ENCODE data around the gene USP48. TPM values are rescaled to one million over a fixed set of nuclear protein-coding genes. Genes with fewer than 3 reads are reported as not detected.

The USP48 gene
- total and polyA plus RNA-seq, 2 of the 13 experiments (the other 11 are each of a cell fraction or from before 2014, with no cell fraction given) = 30.4 to 30.7 TPM

GRCh38 chr1:21824926-21825325 lies 42.0 kb upstream of the USP48 start:
- in situ Hi-C loops (cut with HindIII; ENCODE audit: extremely low pct_ligation_motif_present, low pct_unique_long_range_greater_than_20kb) (no loop called here), intact Hi-C loops (cut with micrococcal nuclease; ENCODE audit: unreplicated experiment) (no loop called here)
- no peak overlapping the region for H3K27ac ChIP-seq (ENCODE audit: extremely low read length, insufficient read depth, low read length)
- TF ChIP-seq SETDB1 (CRISPR knock-in tag; IDR thresholded peaks at IDR 0.05; ENCODE audit: borderline replicate concordance) = no peak
- no peak for TF ChIP-seq CBFB (CRISPR knock-in tag; IDR thresholded peaks at IDR 0.05)
- no peak for TF ChIP-seq ZNF589 (CRISPR knock-in tag; conservative IDR thresholded peaks at IDR 0.05)
- TF ChIP-seq E2F2 (CRISPR knock-in tag; IDR thresholded peaks at IDR 0.05; ENCODE audit: borderline replicate concordance) = no peak
- H2AFZ ChIP-seq (ENCODE audit: low read length) = no peak overlapping the region
- FAIRE-seq (no peak), DNase-seq (ENCODE audit: low spot score) (no peak), ATAC-seq (no peak)
- ChIA-PET POLR2A (no interaction called here), CTCF (ENCODE audit: low intra/inter-chr PET ratio, low total read pairs) (no interaction called here)
- no peak overlapping the region for H3K9ac ChIP-seq (ENCODE audit: insufficient read depth, low read depth, low read length)
- H3K4me3 ChIP-seq (replicated peaks in 1 of 3; ENCODE audit: insufficient read depth in 1 of 3, low read depth in 2 of 3, low read length in 3 of 3) = no peak overlapping the region
- H3K79me2 ChIP-seq (ENCODE audit: insufficient read depth, low read length) = no peaks in the 10 kb centered on the region
- no TSS peak for BruUV-seq (replicated peaks)
- H4K20me1 ChIP-seq (ENCODE audit: insufficient read depth, low read length) = no peaks in the 10 kb centered on the region
- H3K4me1 ChIP-seq (ENCODE audit: insufficient read depth, low read length) = no peaks in the 10 kb centered on the region
- no peaks in the 10 kb centered on the region for H3K27me3 ChIP-seq (ENCODE audit: control insufficient read depth in 1 of 2, insufficient read depth in 2 of 2, low read length in 2 of 2)
- no peaks in the 10 kb centered on the region for H3K9me3 ChIP-seq (ENCODE audit: low read length)
- H3K36me3 ChIP-seq (replicated peaks in 1 of 2; ENCODE audit: control insufficient read depth in 1 of 2, insufficient read depth in 2 of 2, low read length in 2 of 2) = peaks cover 13 to 23% of the 10 kb centered on the region in 2 experiments; a peak in 4 of 5 replicates
- WGBS (ENCODE audit: low lambda C conversion rate) = 97% methylated on average over 2 of the region's 2 CpGs
- H3K4me2 ChIP-seq (ENCODE audit: low read depth, low read length) = no peak overlapping the region

- H2AFZ ChIP-seq (ENCODE audit: low read length) = no peak overlapping the region
- H3K27me3 ChIP-seq (ENCODE audit: control insufficient read depth in 1 of 2, insufficient read depth in 2 of 2, low read length in 2 of 2) = no peaks in the 10 kb centered on the region
- no peak overlapping the region for H3K4me2 ChIP-seq (ENCODE audit: low read depth, low read length)
- ChIA-PET POLR2A (no interaction called here), CTCF (ENCODE audit: low intra/inter-chr PET ratio, low total read pairs) (no interaction called here)
- BruUV-seq (replicated peaks) = no TSS peak
- no peaks in the 10 kb centered on the region for H3K4me1 ChIP-seq (ENCODE audit: insufficient read depth, low read length)
- peaks cover 11 to 23% of the 10 kb centered on the region in 2 experiments; a peak in 4 of 5 replicates for H3K36me3 ChIP-seq (replicated peaks in 1 of 2; ENCODE audit: control insufficient read depth in 1 of 2, insufficient read depth in 2 of 2, low read length in 2 of 2)
- H3K9ac ChIP-seq (ENCODE audit: insufficient read depth, low read depth, low read length) = no peak overlapping the region
- H3K9me3 ChIP-seq (ENCODE audit: low read length) = no peaks in the 10 kb centered on the region
- FAIRE-seq (no peak), DNase-seq (ENCODE audit: low spot score) (no peak), ATAC-seq (no peak)
- in situ Hi-C loops (cut with HindIII; ENCODE audit: extremely low pct_ligation_motif_present, low pct_unique_long_range_greater_than_20kb) (no loop called here), intact Hi-C loops (cut with micrococcal nuclease; ENCODE audit: unreplicated experiment) (no loop called here)
- H3K27ac ChIP-seq (ENCODE audit: extremely low read length, insufficient read depth, low read length) = no peak overlapping the region
- WGBS (ENCODE audit: low lambda C conversion rate) = 92% methylated on average over 18 of the region's 22 CpGs
- TF ChIP-seq ZNF34 (CRISPR knock-in tag; IDR thresholded peaks at IDR 0.05; ENCODE audit: borderline replicate concordance) = no peak
- no peak for TF ChIP-seq SIX1 (CRISPR knock-in tag; IDR thresholded peaks at IDR 0.05; ENCODE audit: borderline replicate concordance)
- no peak for TF ChIP-seq PCBP2 (optimal IDR thresholded peaks at IDR 0.05; ENCODE audit: low read depth, low read length, poor library complexity, severe bottlenecking)
- TF ChIP-seq ZNF260 (CRISPR knock-in tag; IDR thresholded peaks at IDR 0.05; ENCODE audit: borderline replicate concordance, low read depth) = no peak
- no peak for TF ChIP-seq KMT2B (CRISPR knock-in tag; IDR thresholded peaks at IDR 0.05)
- no peak for TF ChIP-seq GPBP1L1 (CRISPR knock-in tag; IDR thresholded peaks at IDR 0.05)
- TF ChIP-seq MXD1 (CRISPR knock-in tag; IDR thresholded peaks at IDR 0.05) = no peak
- no peak for TF ChIP-seq AKAP8 (CRISPR knock-in tag; IDR thresholded peaks at IDR 0.05)
- H4K20me1 ChIP-seq (ENCODE audit: insufficient read depth, low read length) = no peaks in the 10 kb centered on the region
- H3K79me2 ChIP-seq (ENCODE audit: insufficient read depth, low read length) = no peaks in the 10 kb centered on the region
- no peak overlapping the region for H3K4me3 ChIP-seq (replicated peaks in 1 of 3; ENCODE audit: insufficient read depth in 1 of 3, low read depth in 2 of 3, low read length in 3 of 3)
Measured at GRCh38 chr1:21823980-21824702, 41.2 kb upstream of the USP48 start.
